ENCODE data around the gene FLT4. TPM values are rescaled to one million over a fixed set of nuclear protein-coding genes. Genes with fewer than 3 reads are reported as not detected.

FLT4 gene
- total and polyA plus RNA-seq, 9 of the 15 experiments (the other 6 are each of a cell fraction or from before 2014, with no cell fraction given) = 0.01 to 0.42 (median 0.14) TPM; not detected in 2

DNA sequence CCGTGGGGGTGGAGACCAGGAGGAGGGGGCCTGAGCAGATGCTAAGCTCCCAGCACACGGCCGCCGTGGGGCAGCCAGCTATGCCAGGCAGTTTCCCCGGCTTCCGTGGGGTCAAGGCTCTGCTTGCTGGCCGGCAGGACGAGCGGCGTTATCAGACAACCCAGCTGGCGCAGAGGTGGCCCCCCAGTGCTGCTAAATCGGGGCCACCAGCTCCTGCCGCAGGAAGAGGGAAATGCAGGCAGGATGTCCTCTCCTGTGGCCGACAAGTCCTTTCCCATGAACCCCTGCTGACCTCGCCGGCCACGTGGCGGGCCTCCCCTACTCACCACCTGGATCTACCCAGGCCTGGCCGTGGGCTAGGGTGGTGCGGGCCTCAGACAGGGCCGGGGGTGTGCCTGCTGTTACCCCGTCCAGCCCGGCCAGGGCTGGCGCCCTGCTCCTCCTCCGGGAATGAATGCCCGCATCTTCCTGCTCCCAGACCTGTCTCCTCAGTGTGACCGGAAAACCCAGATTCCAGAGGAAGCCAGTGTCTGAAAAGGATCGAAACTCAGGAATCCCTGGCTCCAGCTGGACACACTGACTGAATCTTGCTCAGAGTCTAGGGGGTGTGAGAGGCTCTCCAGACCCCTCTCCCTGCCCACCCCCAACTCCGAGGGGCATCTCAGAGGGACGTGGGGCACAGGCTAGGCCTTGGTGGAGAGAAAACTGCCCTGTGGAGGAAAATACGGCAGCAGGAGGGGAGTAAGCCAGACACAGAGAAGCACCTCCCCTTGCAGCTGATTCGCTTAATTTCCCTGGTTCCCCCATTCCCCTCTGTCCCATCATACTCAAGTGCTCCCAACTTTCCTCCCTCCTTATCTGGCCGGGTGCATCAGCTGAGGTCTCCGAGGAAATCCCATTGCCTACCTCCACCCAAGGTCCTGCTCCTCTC, 3.9 kb downstream of the FLT4 start (continued):
- TF ChIP-seq L3MBTL2 (IDR thresholded peaks at IDR 0.05) = peak; percentile 82
- TF ChIP-seq ARID2 (IDR thresholded peaks at IDR 0.05) = no peak
- TF ChIP-seq ELF1 (tag; IDR thresholded peaks at IDR 0.05) = no peak
- TF ChIP-seq RUNX1 (IDR thresholded peaks at IDR 0.05; ENCODE audit: low read depth) = no peak
- TF ChIP-seq ZNF143 (CRISPR knock-in tag; IDR thresholded peaks at IDR 0.05) = peak; percentile 39; the same call in 1 of the 2 replicates

DNA sequence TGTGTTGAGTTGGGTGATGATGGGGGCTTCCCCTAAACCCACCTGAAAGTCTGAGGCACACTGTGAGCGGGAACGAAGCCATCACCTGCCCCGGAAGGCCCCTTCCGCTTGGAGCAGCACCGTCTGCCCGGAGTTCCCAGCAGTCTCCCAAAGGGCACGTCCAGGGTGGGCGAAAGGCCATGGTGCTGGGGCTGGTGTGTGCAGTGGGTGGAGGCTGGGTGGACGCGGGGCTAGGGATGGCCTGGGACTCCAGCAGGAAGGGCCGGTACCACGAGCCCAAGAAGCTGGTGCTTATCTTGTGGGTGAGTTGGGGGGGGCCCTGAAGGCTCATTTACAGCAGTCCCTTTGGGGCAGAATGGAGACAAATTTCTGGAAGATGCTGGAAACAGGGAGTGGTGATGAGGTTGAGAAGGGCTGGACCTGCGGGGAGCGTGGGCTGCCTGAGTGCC, 4.6 kb downstream of the FLT4 start:
- in situ Hi-C loops (cut with MboI) = no loop called here
- Histone ChIP-seq H4K20me1 (replicated peaks; ENCODE audit: control insufficient read depth, insufficient read depth, low read length) (peaks cover 17% of the 10 kb centered on the region), H3K4me2 (ENCODE audit: insufficient read depth, low read length) (no peak overlapping the region), H3K36me3 (ENCODE audit: control insufficient read depth, insufficient read depth, low read length) (no peaks in the 10 kb centered on the region), H3K9ac (ENCODE audit: insufficient read depth in 1 of 2, low read depth in 2 of 2, low read length in 2 of 2) (peak overlapping the region in 1 of 2 experiments; percentile 26; a peak in 2 of 4 replicates), H3K4me1 (replicated peaks in 1 of 2; ENCODE audit: control insufficient read depth in 2 of 2, insufficient read depth in 2 of 2, low read length in 2 of 2) (peaks cover 7 to 39% of the 10 kb centered on the region in 2 experiments; a peak in 4 of 5 replicates), H2AFZ (ENCODE audit: low read depth, low read length) (no peak overlapping the region), H3K27me3 (ENCODE audit: control insufficient read depth in 2 of 2, insufficient read depth in 2 of 2, low read length in 2 of 2) (peaks cover 64 to 96% of the 10 kb centered on the region in 2 experiments), H3K27ac (ENCODE audit: extremely low read depth, low read depth, low read length) (no peak overlapping the region), H3K79me2 (ENCODE audit: control insufficient read depth, insufficient read depth, low read length) (no peaks in the 10 kb centered on the region), H3K9me3 (replicated peaks; ENCODE audit: control insufficient read depth, insufficient read depth, low read depth, low read length) (no peaks in the 10 kb centered on the region), H3K9me1 (ENCODE audit: control insufficient read depth, insufficient read depth, low read length) (no peaks in the 10 kb centered on the region), H3K4me3 (no peak overlapping the region)
- DNase-seq (ENCODE audit: extremely low read depth in 1 of 4, low spot score in 3 of 4) (no peak), ATAC-seq (no peak), FAIRE-seq (no peak)
- intact Hi-C loops (cut with micrococcal nuclease) = no loop called here
- POLR2A ChIA-PET = no interaction called here
- 21% methylated on average over 13 of the region's 14 CpGs for WGBS (ENCODE audit: insufficient coverage, low coverage, missing lambda C conversion rate)
- CTCF ChIA-PET (ENCODE audit: low intra/inter-chr PET ratio) = no interaction called here
- no TSS peak for BruUV-seq (replicated peaks)
- TF ChIP-seq, protein P1, sequence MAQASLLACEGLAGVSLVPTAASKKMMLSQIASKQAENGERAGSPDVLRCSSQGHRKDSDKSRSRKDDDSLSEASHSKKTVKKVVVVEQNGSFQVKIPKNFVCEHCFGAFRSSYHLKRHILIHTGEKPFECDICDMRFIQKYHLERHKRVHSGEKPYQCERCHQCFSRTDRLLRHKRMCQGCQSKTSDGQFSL (CRISPR knock-in tag; IDR thresholded peaks at IDR 0.05) = peak; percentile 63; the same call in 1 of the 2 replicates
- TF ChIP-seq, protein P1 (tag; IDR thresholded peaks at IDR 0.05) = no peak
- TF ChIP-seq, protein P2, sequence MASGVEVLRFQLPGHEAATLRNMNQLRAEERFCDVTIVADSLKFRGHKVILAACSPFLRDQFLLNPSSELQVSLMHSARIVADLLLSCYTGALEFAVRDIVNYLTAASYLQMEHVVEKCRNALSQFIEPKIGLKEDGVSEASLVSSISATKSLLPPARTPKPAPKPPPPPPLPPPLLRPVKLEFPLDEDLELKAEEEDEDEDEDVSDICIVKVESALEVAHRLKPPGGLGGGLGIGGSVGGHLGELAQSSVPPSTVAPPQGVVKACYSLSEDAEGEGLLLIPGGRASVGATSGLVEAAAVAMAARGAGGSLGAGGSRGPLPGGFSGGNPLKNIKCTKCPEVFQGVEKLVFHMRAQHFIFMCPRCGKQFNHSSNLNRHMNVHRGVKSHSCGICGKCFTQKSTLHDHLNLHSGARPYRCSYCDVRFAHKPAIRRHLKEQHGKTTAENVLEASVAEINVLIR (CRISPR knock-in tag; IDR thresholded peaks at IDR 0.05) = no peak
